ENCODE data around the gene EFNA3. TPM values are rescaled to one million over a fixed set of nuclear protein-coding genes. Genes with fewer than 3 reads are reported as not detected.

Gene EFNA3
- total RNA-seq, 2 experiments from 2014 or later: 0.22 to 0.47 TPM

GRCh38 chr1:155070721-155071569 is 7.7 kb upstream of the EFNA3 start:
- H3K9me3 Mint-ChIP-seq: no peaks in the 10 kb centered on the region
- intact Hi-C loops (cut with DNase I, micrococcal nuclease): loop anchor here in 1 of 2 experiments (2.0 kb wide), 1 partner anchor 14 kb away; no protein-coding TSS in a partner anchor
- CTCF ChIA-PET: interaction anchor here (0.5 to 2.6 kb wide), 9 partner anchors 8 to 134 kb away, joined by 3 to 14 read pairs (median 3); partner anchors contain the start of genes EFNA3 and PMVK
- peak; percentile 63 to 92 (median 78) for DNase-seq
- H3K27ac Mint-ChIP-seq: no peak overlapping the region
- H3K36me3 ChIP-seq (ENCODE audit: insufficient read depth, low read length): peaks cover 19% of the 10 kb centered on the region
- peak overlapping the region; percentile 44 for H3K4me3 Mint-ChIP-seq
- POLR2A ChIA-PET: interaction anchor here (0.6 to 2.3 kb wide), 7 partner anchors 8 to 1375 kb away, joined by 3 to 11 read pairs (median 5); partner anchors contain the start of gene KRTCAP2
- H3K36me3 Mint-ChIP-seq (ENCODE audit: low read depth): peaks cover 12% of the 10 kb centered on the region
- peak; percentile 42 for TF ChIP-seq CTCF (IDR thresholded peaks at IDR 0.05)
- peaks cover 29% of the 10 kb centered on the region for H3K4me1 ChIP-seq (ENCODE audit: insufficient read depth, low read length)
- H3K27ac ChIP-seq (ENCODE audit: low read depth in 1 of 2, low read length in 2 of 2): no peak overlapping the region
- H3K4me3 ChIP-seq (ENCODE audit: low read length): peak overlapping the region; percentile 49
- no peaks in the 10 kb centered on the region for H3K27me3 Mint-ChIP-seq
- no peaks in the 10 kb centered on the region for H3K27me3 ChIP-seq (ENCODE audit: control insufficient read depth in 1 of 2, insufficient read depth in 2 of 2, low read length in 2 of 2)
- ATAC-seq (ENCODE audit: poor library complexity): peak; percentile 99
- H3K9me3 ChIP-seq (ENCODE audit: control insufficient read depth in 1 of 2, insufficient read depth in 1 of 2, low read length in 2 of 2): no peaks in the 10 kb centered on the region
- peaks cover 30% of the 10 kb centered on the region for H3K4me1 Mint-ChIP-seq (ENCODE audit: low read depth)

GRCh38 chr1:155071701-155072100 is 6.9 kb upstream of the EFNA3 start:
- H3K9me3 Mint-ChIP-seq: no peaks in the 10 kb centered on the region
- Histone ChIP-seq H3K9me3 (ENCODE audit: control insufficient read depth in 1 of 2, insufficient read depth in 1 of 2, low read length in 2 of 2) (no peaks in the 10 kb centered on the region), H3K4me1 (ENCODE audit: insufficient read depth, low read length) (peaks cover 32% of the 10 kb centered on the region), H3K27ac (ENCODE audit: low read depth in 1 of 2, low read length in 2 of 2) (no peak overlapping the region), H3K36me3 (ENCODE audit: insufficient read depth, low read length) (peaks cover 18% of the 10 kb centered on the region), H3K4me3 (ENCODE audit: low read length) (no peak overlapping the region), H3K27me3 (ENCODE audit: control insufficient read depth in 1 of 2, insufficient read depth in 2 of 2, low read length in 2 of 2) (no peaks in the 10 kb centered on the region)
- H3K4me3 Mint-ChIP-seq: peak overlapping the region; percentile 44
- H3K4me1 Mint-ChIP-seq (ENCODE audit: low read depth): peaks cover 36% of the 10 kb centered on the region
- ChIA-PET CTCF (interaction anchor here (1.3 to 2.6 kb wide), 5 partner anchors 9 to 21 kb away, joined by 3 to 14 read pairs (median 7); no protein-coding TSS in a partner anchor), POLR2A (no interaction called here)
- no peak overlapping the region for H3K27ac Mint-ChIP-seq
- peaks cover 10% of the 10 kb centered on the region for H3K36me3 Mint-ChIP-seq (ENCODE audit: low read depth)
- no peak for DNase-seq
- no peak for TF ChIP-seq CTCF (IDR thresholded peaks at IDR 0.05)
- intact Hi-C loops (cut with DNase I, micrococcal nuclease): loop anchor here in 1 of 2 experiments (2.0 kb wide), 1 partner anchor 13 kb away; no protein-coding TSS in a partner anchor
- no peak for ATAC-seq (ENCODE audit: poor library complexity)
- no peaks in the 10 kb centered on the region for H3K27me3 Mint-ChIP-seq

- Histone ChIP-seq H3K36me3 (ENCODE audit: insufficient read depth, low read length) (peaks cover 15% of the 10 kb centered on the region), H3K9me3 (ENCODE audit: control insufficient read depth in 1 of 2, insufficient read depth in 1 of 2, low read length in 2 of 2) (no peaks in the 10 kb centered on the region), H3K4me3 (ENCODE audit: low read length) (no peak overlapping the region), H3K4me1 (ENCODE audit: insufficient read depth, low read length) (peaks cover 32% of the 10 kb centered on the region), H3K27me3 (ENCODE audit: control insufficient read depth in 1 of 2, insufficient read depth in 2 of 2, low read length in 2 of 2) (no peaks in the 10 kb centered on the region), H3K27ac (ENCODE audit: low read depth in 1 of 2, low read length in 2 of 2) (no peak overlapping the region)
- H3K9me3 Mint-ChIP-seq: no peaks in the 10 kb centered on the region
- intact Hi-C loops (cut with DNase I, micrococcal nuclease): no loop called here
- ATAC-seq (ENCODE audit: poor library complexity) (no peak), DNase-seq (no peak)
- ChIA-PET CTCF (interaction anchor here (1.4 to 2.6 kb wide), 3 partner anchors 11 to 19 kb away, joined by 4 to 14 read pairs (median 13); no protein-coding TSS in a partner anchor), POLR2A (no interaction called here)
- peaks cover 40% of the 10 kb centered on the region for H3K4me1 Mint-ChIP-seq (ENCODE audit: low read depth)
- no peak overlapping the region for H3K27ac Mint-ChIP-seq
- H3K27me3 Mint-ChIP-seq: no peaks in the 10 kb centered on the region
- H3K36me3 Mint-ChIP-seq (ENCODE audit: low read depth): peaks cover 4% of the 10 kb centered on the region
- H3K4me3 Mint-ChIP-seq: no peak overlapping the region
- no peak for TF ChIP-seq CTCF (IDR thresholded peaks at IDR 0.05)
Observed at GRCh38 chr1:155072531-155073289, 5.9 kb upstream of the EFNA3 start.

Measured in CD4-positive, alpha-beta T cell (primary cell).